Karpas-422 (cell line): ENCODE results near the gene ACKR2. TPM values are rescaled to one million over a fixed set of nuclear protein-coding genes. Genes with fewer than 3 reads are reported as not detected.
A peak's percentile ranks its signal among the peaks of the same experiment; 100 is the strongest.

ENCODE experiments used
- DNase-seq: peaks from one replicate; pipeline ENCODE4 v3.0.0-alpha.2; 2015
- H2AFZ ChIP-seq: fragments of 200-600 bp; sonication (generic); 2 replicates; pipeline ENCODE4 v1.6.1; 2014; ENCODE audit warnings: antibody characterized with exemption, low read length, mixed read lengths
- H3K27ac ChIP-seq: fragments of 200-600 bp; sonication (generic); 2 replicates; pipeline ENCODE4 v1.5.1; 2014; ENCODE audit warnings: mild to moderate bottlenecking, low read length, moderate library complexity
- H3K27me3 ChIP-seq: fragments of 200-600 bp; sonication (generic); 2 replicates; pipeline ENCODE4 v1.6.1; 2014; ENCODE audit warnings: low read length, mixed read lengths
- H3K36me3 ChIP-seq: fragments of 200-600 bp; sonication (generic); 2 replicates; pipeline ENCODE4 v1.6.1; 2014; ENCODE audit warnings: low read length, mixed read lengths; ENCODE audit not compliant: insufficient read depth
- H3K4me1 ChIP-seq: fragments of 200-600 bp; sonication (generic); 2 replicates; pipeline ENCODE4 v1.6.1; 2014; ENCODE audit warnings: mild to moderate bottlenecking, low read length, mixed read lengths
- H3K4me2 ChIP-seq: fragments of 200-600 bp; sonication (generic); 2 replicates; pipeline ENCODE4 v1.6.1; 2014; ENCODE audit warnings: low read length, low read depth, mild to moderate bottlenecking; ENCODE audit not compliant: poor library complexity, severe bottlenecking
- H3K4me3 ChIP-seq: fragments of 200-600 bp; sonication (generic); 2 replicates; pipeline ENCODE4 v1.5.1; 2014; ENCODE audit warnings: mild to moderate bottlenecking, antibody characterized with exemption, low read length, mixed read lengths
- H3K79me2 ChIP-seq: fragments of 200-600 bp; sonication (generic); 2 replicates; pipeline ENCODE4 v1.6.1; 2014; ENCODE audit warnings: mild to moderate bottlenecking, low read length, mixed read lengths
- H3K9ac ChIP-seq: fragments of 200-600 bp; sonication (generic); 2 replicates; pipeline ENCODE4 v1.6.0; 2014; ENCODE audit warnings: low read length
- H3K9me2 ChIP-seq: fragments of 200-600 bp; sonication (generic), shearing (Covaris generic); replicated peaks from 2 replicates; pipeline ENCODE4 v1.6.0; 2014; ENCODE audit warnings: mild to moderate bottlenecking, low read length, moderate library complexity; ENCODE audit not compliant: insufficient read depth
- H3K9me3 ChIP-seq: fragments of 300-700, 200-600 bp; sonication (generic); 2 replicates; pipeline ENCODE4 v1.6.1; 2014; ENCODE audit warnings: low read length, mixed read lengths
- H4K20me1 ChIP-seq: fragments of 200-600 bp; sonication (generic); 2 replicates; pipeline ENCODE4 v1.6.1; 2014; ENCODE audit warnings: mild to moderate bottlenecking, antibody characterized with exemption, low read length, low read depth; ENCODE audit not compliant: insufficient read depth
- total RNA-seq: library from RNA; depleted of rRNA; stranded (reverse); fragments of >200 nt; shearing (Covaris generic); gene quantifications from 2 replicates; pipeline ENCODE4 v1.2.3, GENCODE V29; 2014; ENCODE audit warnings: low replicate concordance

Gene ACKR2
- total RNA-seq, 1 experiment from 2014 or later, result 1.9 TPM

DNA sequence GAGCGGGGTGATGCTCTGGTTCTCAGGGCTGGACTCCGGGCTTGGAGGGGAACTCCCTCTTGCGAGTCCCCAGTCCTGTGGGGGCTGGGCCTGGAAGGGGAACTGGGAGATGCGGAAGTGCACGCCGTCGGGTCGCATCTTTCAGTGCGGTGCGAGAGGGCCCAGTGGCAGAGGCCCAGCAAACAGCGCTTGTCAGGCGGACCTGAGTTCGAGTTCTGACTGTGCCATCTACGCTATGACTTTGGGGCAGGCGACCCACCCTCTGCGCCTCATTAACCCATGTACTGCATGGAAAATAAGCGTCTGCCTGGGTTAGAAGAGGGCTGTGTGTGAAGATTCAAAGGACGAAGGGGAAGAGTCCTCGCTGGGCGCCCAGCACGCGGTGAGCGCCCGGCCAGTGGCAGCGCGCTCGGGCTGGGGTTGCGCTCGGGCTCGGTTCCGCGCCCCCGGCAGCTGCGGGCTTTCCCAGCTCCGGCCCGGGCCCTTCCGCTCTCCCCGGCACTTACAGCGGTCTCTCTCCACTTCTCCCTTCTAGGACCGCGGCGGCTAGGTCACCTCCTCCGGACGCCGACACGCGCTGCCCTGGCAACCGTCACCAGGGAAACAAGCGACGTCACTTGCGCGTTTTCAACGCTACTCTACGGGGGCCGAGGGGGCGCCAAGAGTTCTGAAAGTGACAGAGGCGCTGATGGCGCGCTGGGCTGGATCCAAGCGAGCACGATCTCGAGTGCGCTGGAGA lies 36.4 kb upstream of the ACKR2 start, which contains the start of gene CCDC13:
Gene CCDC13 (minus strand): TSS at position 584 of the 739 bp plus-strand sequence. CDS start 14,908 bp downstream, outside the sequence.
- peaks cover 17% of the 10 kb centered on the region for H3K4me1 ChIP-seq
- no peaks in the 10 kb centered on the region for H4K20me1 ChIP-seq
- no peaks in the 10 kb centered on the region for H3K9me2 ChIP-seq
- no peaks in the 10 kb centered on the region for H3K36me3 ChIP-seq
- H3K4me2 ChIP-seq, result peak within 1 kb of the TSS; percentile 93
- H2AFZ ChIP-seq, result peak within 1 kb of the TSS; percentile 98
- H3K27me3 ChIP-seq, result no peaks in the 10 kb centered on the region
- 0 out of 2 replicates have a peak, but pooled peaks cover 2% of the 10 kb centered on the region for H3K9me3 ChIP-seq
- no peaks in the 10 kb centered on the region for H3K79me2 ChIP-seq
- H3K27ac ChIP-seq, result peak within 1 kb of the TSS; percentile 68; the same call in 1 of the 2 replicates
- peak within 1 kb of the TSS; percentile 68 for H3K9ac ChIP-seq
- peak; percentile 98 for DNase-seq
- peak within 1 kb of the TSS; percentile 70 for H3K4me3 ChIP-seq

DNA sequence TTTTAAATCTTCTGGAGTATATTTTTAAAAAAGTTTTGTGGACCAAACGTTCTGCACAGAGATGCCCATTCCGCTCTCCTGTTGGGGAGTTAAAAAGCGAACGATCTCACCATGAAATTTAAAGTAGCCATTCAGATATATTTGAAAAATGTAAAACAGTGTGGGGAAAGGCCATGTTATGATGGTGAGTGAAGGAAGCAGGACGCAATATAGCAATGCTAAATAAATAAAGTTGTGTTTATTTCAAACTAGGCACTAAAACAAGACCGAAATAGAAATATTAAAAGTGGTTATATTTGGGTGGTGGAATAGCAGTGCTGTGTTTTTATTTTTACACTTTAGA lies 35.9 kb upstream of the ACKR2 start:
- Histone ChIP-seq H3K27ac (peak overlapping the region; percentile 68; the same call in 1 of the 2 replicates), H3K4me1 (peaks cover 17% of the 10 kb centered on the region), H3K36me3 (no peaks in the 10 kb centered on the region), H3K4me3 (peak overlapping the region; percentile 70), H3K79me2 (no peaks in the 10 kb centered on the region), H3K9ac (peak overlapping the region; percentile 68), H3K9me3 (0 out of 2 replicates have a peak, but pooled peaks cover 2% of the 10 kb centered on the region), H3K4me2 (peak overlapping the region; percentile 93), H3K9me2 (no peaks in the 10 kb centered on the region), H4K20me1 (no peaks in the 10 kb centered on the region), H2AFZ (peak overlapping the region; percentile 98), H3K27me3 (no peaks in the 10 kb centered on the region)
- no peak for DNase-seq

DNA sequence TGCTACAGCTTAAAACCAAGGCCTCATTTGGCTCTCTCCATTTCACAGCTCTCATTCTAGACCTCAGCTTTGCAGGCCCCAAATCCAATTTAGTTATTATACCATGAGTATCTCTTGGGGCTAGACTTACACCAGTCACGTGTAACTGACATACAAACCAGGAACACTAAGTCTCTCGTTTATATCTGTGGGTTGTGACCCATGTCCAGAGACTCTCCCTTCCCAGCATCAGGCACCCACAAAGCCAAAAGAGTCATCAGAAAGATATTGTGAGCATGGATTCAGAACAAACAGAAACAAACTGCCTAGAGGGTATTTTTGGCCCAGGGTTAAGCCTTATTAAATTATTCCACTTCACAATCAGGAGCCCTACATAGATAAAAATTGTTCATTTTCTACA lies 30.6 kb upstream of the ACKR2 start:
- H3K9ac ChIP-seq, result no peak overlapping the region
- no peak overlapping the region for H3K4me3 ChIP-seq
- no peaks in the 10 kb centered on the region for H3K9me3 ChIP-seq
- H3K36me3 ChIP-seq, result peaks cover 20% of the 10 kb centered on the region; the same call in 1 of the 2 replicates
- no peak overlapping the region for H3K4me2 ChIP-seq
- H4K20me1 ChIP-seq, result peaks cover 6% of the 10 kb centered on the region
- no peak for DNase-seq
- H3K4me1 ChIP-seq, result peaks cover 5% of the 10 kb centered on the region
- no peaks in the 10 kb centered on the region for H3K27me3 ChIP-seq
- H3K27ac ChIP-seq, result no peak overlapping the region
- no peaks in the 10 kb centered on the region for H3K9me2 ChIP-seq
- H2AFZ ChIP-seq, result no peak overlapping the region
- peaks cover 17% of the 10 kb centered on the region for H3K79me2 ChIP-seq

DNA sequence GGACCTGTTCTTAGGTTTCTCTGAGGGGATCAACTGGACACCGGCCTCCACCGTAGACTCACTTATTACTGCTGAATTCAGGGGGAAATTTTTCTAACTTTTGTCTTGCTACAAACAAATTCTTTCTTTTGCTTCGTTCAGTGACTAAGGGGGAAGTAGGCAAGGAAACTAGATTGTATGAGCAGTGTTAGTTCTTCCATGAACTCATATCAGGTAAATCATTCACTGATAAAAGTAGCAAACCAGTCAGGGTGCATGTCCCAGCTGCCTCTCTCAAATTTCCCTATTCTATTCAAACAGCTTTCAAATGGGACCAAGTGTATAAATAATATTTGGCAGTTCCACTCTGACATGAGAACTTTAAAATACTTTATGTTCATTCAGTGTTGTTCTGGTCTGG lies 28.8 kb upstream of the ACKR2 start:
- peaks cover 21% of the 10 kb centered on the region for H3K79me2 ChIP-seq
- no peaks in the 10 kb centered on the region for H3K9me3 ChIP-seq
- H3K27ac ChIP-seq, result no peak overlapping the region
- H3K9me2 ChIP-seq, result no peaks in the 10 kb centered on the region
- H2AFZ ChIP-seq, result no peak overlapping the region
- H4K20me1 ChIP-seq, result peaks cover 6% of the 10 kb centered on the region
- no peaks in the 10 kb centered on the region for H3K4me1 ChIP-seq
- H3K4me3 ChIP-seq, result no peak overlapping the region
- no peak overlapping the region for H3K4me2 ChIP-seq
- DNase-seq, result no peak
- no peaks in the 10 kb centered on the region for H3K27me3 ChIP-seq
- peaks cover 24% of the 10 kb centered on the region; the same call in 1 of the 2 replicates for H3K36me3 ChIP-seq
- no peak overlapping the region for H3K9ac ChIP-seq

DNA sequence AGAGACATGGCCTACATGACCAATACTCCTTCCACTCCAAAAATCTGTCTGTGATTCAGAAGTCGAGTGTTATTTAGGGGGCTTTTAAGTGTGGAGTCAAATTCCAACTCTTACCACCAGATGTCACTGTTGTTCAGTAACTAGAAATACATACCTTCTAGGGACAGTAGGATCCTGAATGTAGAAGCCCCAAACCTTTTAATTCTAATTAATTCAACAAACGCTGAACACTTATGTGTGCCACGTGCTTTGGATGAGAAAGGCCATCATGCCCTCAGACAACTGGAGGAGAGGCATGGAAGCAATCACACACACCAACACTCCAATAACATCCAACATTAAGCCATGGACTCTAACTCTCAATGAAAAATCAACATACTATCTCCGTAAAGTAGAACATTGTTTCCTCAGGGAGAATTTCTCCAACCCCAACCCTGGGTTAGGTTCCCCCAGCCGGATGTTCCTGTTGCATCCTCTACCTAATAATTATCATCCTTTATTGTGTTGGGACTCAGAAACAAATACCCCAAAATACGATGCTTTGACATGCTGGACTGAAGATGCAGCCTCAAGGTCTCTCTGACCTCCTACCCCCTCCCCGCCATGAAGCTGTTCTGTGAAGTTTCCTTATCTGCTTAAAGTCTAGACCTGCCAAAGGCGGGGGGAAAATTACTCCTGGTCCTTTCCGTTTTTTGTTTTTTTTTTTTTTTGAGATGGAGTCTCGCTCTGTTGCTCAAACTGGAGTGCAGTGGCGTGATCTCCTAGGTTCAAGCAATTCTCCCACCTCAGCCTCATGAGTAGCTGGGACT lies 28.1 kb upstream of the ACKR2 start:
- H3K9me2 ChIP-seq, result no peaks in the 10 kb centered on the region
- H3K4me3 ChIP-seq, result no peak overlapping the region
- H3K4me2 ChIP-seq, result no peak overlapping the region
- DNase-seq, result peak; percentile 92
- peaks cover 6% of the 10 kb centered on the region for H4K20me1 ChIP-seq
- H3K27me3 ChIP-seq, result no peaks in the 10 kb centered on the region
- no peaks in the 10 kb centered on the region for H3K4me1 ChIP-seq
- peaks cover 24% of the 10 kb centered on the region for H3K79me2 ChIP-seq
- no peak overlapping the region for H2AFZ ChIP-seq
- peaks cover 31% of the 10 kb centered on the region; the same call in 1 of the 2 replicates for H3K36me3 ChIP-seq
- H3K27ac ChIP-seq, result no peak overlapping the region
- H3K9me3 ChIP-seq, result no peaks in the 10 kb centered on the region
- H3K9ac ChIP-seq, result no peak overlapping the region

DNA sequence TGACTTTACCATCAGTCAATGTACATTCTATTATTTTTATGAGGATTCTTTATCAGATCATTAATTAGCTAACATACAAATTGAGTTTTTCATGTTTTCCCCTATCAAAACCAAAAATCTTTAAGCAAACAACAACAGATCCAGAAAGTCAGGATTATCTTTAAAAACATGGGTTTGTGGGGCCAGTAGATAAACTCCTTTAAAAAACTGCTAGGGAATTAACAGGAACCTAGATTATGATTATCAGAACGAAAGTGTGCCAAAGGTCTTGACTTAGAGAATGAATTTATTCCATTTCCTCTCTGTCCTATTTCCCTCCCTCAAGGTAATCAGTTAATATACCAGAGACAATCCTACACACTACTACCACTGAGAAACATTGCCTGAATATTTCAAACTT lies 23.0 kb upstream of the ACKR2 start:
- H3K79me2 ChIP-seq, result peaks cover 54% of the 10 kb centered on the region
- peaks cover 45% of the 10 kb centered on the region; the same call in 1 of the 2 replicates for H3K36me3 ChIP-seq
- H4K20me1 ChIP-seq, result peaks cover 6% of the 10 kb centered on the region; the same call in 1 of the 2 replicates
- H3K27ac ChIP-seq, result no peak overlapping the region
- H3K9me2 ChIP-seq, result no peaks in the 10 kb centered on the region
- no peak overlapping the region for H3K4me2 ChIP-seq
- H3K4me3 ChIP-seq, result no peak overlapping the region
- no peaks in the 10 kb centered on the region for H3K4me1 ChIP-seq
- no peaks in the 10 kb centered on the region for H3K27me3 ChIP-seq
- no peaks in the 10 kb centered on the region for H3K9me3 ChIP-seq
- DNase-seq, result no peak
- H2AFZ ChIP-seq, result no peak overlapping the region
- H3K9ac ChIP-seq, result no peak overlapping the region

DNA sequence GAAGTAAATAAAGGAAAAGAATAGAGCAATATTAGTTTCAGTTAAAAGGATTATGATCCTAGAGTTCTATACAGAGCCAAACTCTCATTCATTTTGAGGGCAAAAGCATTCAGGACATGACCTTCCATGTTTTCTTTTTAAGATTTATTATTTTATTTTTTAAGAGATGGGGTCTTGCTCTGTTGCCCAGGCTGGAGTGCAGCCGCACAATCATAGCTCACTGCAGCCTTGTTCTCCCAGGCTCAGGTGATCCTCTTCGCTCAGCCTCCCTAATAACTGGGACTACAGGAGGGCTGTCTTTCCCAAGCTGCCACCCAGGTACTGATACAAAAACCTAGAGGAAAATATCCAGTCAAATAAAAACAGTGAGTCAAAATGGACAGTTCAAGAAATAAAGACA lies 22.6 kb upstream of the ACKR2 start:
- Histone ChIP-seq H3K27me3 (no peaks in the 10 kb centered on the region), H3K4me1 (no peaks in the 10 kb centered on the region), H2AFZ (no peak overlapping the region), H3K36me3 (peaks cover 49% of the 10 kb centered on the region; the same call in 1 of the 2 replicates), H3K27ac (no peak overlapping the region), H3K4me3 (no peak overlapping the region), H3K9ac (no peak overlapping the region), H3K79me2 (peaks cover 58% of the 10 kb centered on the region), H3K9me2 (no peaks in the 10 kb centered on the region), H3K9me3 (no peaks in the 10 kb centered on the region), H3K4me2 (no peak overlapping the region), H4K20me1 (peaks cover 6% of the 10 kb centered on the region; the same call in 1 of the 2 replicates)
- DNase-seq, result no peak

DNA sequence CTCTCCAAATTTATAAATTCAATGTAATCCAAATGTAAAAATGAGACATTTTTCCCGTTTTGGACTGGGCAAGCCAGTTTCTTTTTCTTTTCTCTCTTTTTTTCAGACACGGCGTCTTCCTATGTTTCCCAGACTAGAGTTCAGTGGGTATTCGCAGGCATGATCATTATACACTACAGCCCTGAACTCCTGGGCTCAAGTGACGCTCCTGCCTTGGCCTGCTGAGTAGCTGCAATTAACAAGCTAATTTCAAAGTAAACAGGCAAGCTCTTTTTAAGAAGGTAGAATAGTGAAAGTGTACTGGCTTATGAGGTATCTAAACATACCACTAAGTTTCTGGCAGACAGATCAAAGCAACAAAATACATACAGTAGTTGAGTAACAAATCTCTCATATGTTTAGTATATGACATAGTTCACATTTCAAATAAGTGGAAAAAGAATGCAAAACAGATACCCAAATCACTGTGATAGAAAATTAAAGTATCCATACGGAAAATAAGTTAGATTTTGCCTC lies 18.5 kb upstream of the ACKR2 start:
- Histone ChIP-seq H3K4me3 (no peak overlapping the region), H3K36me3 (peaks cover 53% of the 10 kb centered on the region)

More for the DNA sequence above, 18.5 kb upstream of the ACKR2 start:
- Histone ChIP-seq H3K79me2 (peaks cover 80% of the 10 kb centered on the region), H3K9me3 (no peaks in the 10 kb centered on the region), H3K9me2 (no peaks in the 10 kb centered on the region), H3K9ac (no peak overlapping the region), H3K27ac (no peak overlapping the region), H3K27me3 (no peaks in the 10 kb centered on the region), H3K4me2 (no peak overlapping the region), H4K20me1 (peaks cover 4% of the 10 kb centered on the region; the same call in 1 of the 2 replicates), H3K4me1 (peaks cover 3% of the 10 kb centered on the region), H2AFZ (no peak overlapping the region)
- no peak for DNase-seq
